HFFc6 (cell line): ENCODE measurements around the gene CYTIP. TPM values are rescaled to one million over a fixed set of nuclear protein-coding genes. Genes with fewer than 3 reads are reported as not detected.

Experiments
- DNase-seq: peaks from one replicate; pipeline ENCODE4 v3.0.0-alpha.2; 2018
- H3K27ac Mint-ChIP-seq: 2 replicates; pipeline ENCODE4 v1.8.0; 2020; ENCODE audit warnings: mild to moderate bottlenecking, mixed read lengths
- H3K27me3 Mint-ChIP-seq: 2 replicates; pipeline ENCODE4 v1.8.0; 2021; ENCODE audit warnings: mild to moderate bottlenecking, moderate library complexity, mixed read lengths; ENCODE audit not compliant: insufficient read depth
- H3K36me3 Mint-ChIP-seq: 2 replicates; pipeline ENCODE4 v1.8.0; 2021; ENCODE audit warnings: low read depth, mixed read lengths
- H3K4me1 Mint-ChIP-seq: 2 replicates; pipeline ENCODE4 v1.8.0; 2020; ENCODE audit warnings: low read depth, mixed read lengths
- H3K4me3 Mint-ChIP-seq: 2 replicates; pipeline ENCODE4 v1.8.0; 2020; ENCODE audit warnings: mild to moderate bottlenecking, moderate library complexity, mixed read lengths
- H3K9me3 Mint-ChIP-seq: 2 replicates; pipeline ENCODE4 v1.8.0; 2020; ENCODE audit warnings: mild to moderate bottlenecking, mixed read lengths
- total RNA-seq, 6 experiments: library from RNA; stranded (reverse); fragmentation: NEBNext Ultra II Directional; extraction: Animal tissue kit (Norgen Biotek cat#: 25700); gene quantifications; 2 replicates in 1 of 6; 3 replicates in 5 of 6; pipeline ENCODE4 v1.2.3, GENCODE V29; 2021
- TF ChIP-seq, protein P1 (sequence below): fragments of 200-600 bp; sonication (generic); IDR thresholded peaks from 2 replicates; pipeline ENCODE4 v1.5.0; 2021; ENCODE audit warnings: antibody characterized with exemption, mild to moderate bottlenecking

The CYTIP gene
- total RNA-seq, 6 experiments from 2014 or later, result not detected

DNA sequence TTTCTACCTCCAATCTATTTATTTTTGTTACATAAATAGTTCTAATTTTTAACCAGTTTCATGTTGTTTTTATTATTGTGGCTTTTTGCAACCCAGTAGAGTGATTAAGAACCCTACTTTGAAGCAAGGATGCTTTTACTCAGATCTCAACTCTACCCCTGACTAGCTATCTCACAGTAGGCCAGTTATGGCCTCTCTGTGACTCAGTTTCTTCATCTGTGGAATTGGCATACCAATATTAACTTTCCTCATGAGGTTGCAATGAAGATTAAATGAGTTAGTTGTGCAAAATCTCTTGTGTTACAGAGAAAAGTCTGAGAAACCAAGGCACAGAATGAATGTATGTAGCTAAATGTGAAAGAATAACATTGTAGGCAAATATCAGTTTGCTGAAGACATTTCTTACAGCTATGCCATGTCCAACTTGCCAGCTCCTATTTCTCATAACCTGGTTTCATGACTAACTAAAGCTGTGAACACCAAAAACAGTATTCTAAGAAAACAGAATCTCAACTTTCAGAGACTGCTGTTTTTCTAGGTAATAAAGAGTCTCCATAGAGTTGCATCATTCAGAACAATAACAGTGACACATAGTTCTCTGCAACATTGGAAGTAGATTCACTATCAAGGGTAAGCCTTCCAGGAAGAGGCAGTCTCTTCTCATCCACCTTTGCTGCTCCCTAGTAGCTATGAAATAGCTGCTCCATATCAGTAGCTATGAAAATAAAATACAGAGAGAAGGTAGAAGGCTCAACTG is 33.2 kb upstream of the CYTIP start:
- Mint-ChIP-seq H3K9me3 (no peaks in the 10 kb centered on the region), H3K4me1 (peaks cover 17% of the 10 kb centered on the region; the same call in 1 of the 2 replicates), H3K4me3 (no peak overlapping the region), H3K27me3 (no peaks in the 10 kb centered on the region), H3K36me3 (no peaks in the 10 kb centered on the region), H3K27ac (no peak overlapping the region)
- DNase-seq, result no peak
- TF ChIP-seq, protein P1, sequence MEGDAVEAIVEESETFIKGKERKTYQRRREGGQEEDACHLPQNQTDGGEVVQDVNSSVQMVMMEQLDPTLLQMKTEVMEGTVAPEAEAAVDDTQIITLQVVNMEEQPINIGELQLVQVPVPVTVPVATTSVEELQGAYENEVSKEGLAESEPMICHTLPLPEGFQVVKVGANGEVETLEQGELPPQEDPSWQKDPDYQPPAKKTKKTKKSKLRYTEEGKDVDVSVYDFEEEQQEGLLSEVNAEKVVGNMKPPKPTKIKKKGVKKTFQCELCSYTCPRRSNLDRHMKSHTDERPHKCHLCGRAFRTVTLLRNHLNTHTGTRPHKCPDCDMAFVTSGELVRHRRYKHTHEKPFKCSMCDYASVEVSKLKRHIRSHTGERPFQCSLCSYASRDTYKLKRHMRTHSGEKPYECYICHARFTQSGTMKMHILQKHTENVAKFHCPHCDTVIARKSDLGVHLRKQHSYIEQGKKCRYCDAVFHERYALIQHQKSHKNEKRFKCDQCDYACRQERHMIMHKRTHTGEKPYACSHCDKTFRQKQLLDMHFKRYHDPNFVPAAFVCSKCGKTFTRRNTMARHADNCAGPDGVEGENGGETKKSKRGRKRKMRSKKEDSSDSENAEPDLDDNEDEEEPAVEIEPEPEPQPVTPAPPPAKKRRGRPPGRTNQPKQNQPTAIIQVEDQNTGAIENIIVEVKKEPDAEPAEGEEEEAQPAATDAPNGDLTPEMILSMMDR, result no peak

- H3K4me1 Mint-ChIP-seq, result peaks cover 17% of the 10 kb centered on the region; the same call in 1 of the 2 replicates
- no peak overlapping the region for H3K27ac Mint-ChIP-seq
- no peak overlapping the region for H3K4me3 Mint-ChIP-seq
- H3K36me3 Mint-ChIP-seq, result no peaks in the 10 kb centered on the region
- no peaks in the 10 kb centered on the region for H3K9me3 Mint-ChIP-seq
- TF ChIP-seq, protein P1, result no peak
- DNase-seq, result no peak
- no peaks in the 10 kb centered on the region for H3K27me3 Mint-ChIP-seq
Measured at GRCh38 chr2:157475722-157476390, 32.0 kb upstream of the CYTIP start.

- Mint-ChIP-seq H3K9me3 (no peaks in the 10 kb centered on the region), H3K36me3 (no peaks in the 10 kb centered on the region), H3K4me1 (peaks cover 40% of the 10 kb centered on the region), H3K27me3 (no peaks in the 10 kb centered on the region), H3K4me3 (no peak overlapping the region), H3K27ac (no peak overlapping the region)
- DNase-seq, result no peak
- TF ChIP-seq, protein P1, result no peak
Measured at GRCh38 chr2:157473581-157473980, 29.7 kb upstream of the CYTIP start.

DNA sequence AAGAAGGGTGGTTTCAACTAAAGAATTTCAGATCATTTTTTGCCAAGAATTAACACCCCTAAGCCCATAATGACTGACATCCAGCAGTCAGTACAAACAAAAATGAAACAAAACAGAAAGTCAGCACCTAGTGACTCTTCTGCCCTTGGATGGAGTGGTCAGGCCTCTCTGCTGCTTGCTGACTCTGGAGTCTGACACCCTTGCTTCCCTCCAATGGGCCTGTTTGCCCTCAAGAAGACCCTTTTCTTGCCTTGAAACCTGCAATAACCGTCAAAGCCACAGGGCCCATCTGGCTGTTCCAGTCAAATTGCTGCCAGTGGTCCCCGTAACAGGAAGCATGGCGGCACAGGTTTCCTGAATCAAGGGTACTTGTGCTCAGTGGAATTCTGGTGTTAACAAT is 27.2 kb upstream of the CYTIP start:
- no peaks in the 10 kb centered on the region for H3K9me3 Mint-ChIP-seq
- peaks cover 37% of the 10 kb centered on the region for H3K4me1 Mint-ChIP-seq
- H3K27me3 Mint-ChIP-seq, result no peaks in the 10 kb centered on the region
- no peak overlapping the region for H3K4me3 Mint-ChIP-seq
- no peak overlapping the region for H3K27ac Mint-ChIP-seq
- no peak for DNase-seq
- no peaks in the 10 kb centered on the region for H3K36me3 Mint-ChIP-seq
- TF ChIP-seq, protein P1, result no peak

- Mint-ChIP-seq H3K36me3 (no peaks in the 10 kb centered on the region; the same call in 1 of the 2 replicates), H3K9me3 (no peaks in the 10 kb centered on the region), H3K27ac (peak overlapping the region; percentile 83), H3K4me1 (peaks cover 43% of the 10 kb centered on the region), H3K27me3 (no peaks in the 10 kb centered on the region), H3K4me3 (no peak overlapping the region; the same call in 1 of the 2 replicates)
- TF ChIP-seq, protein P1, result no peak
- no peak for DNase-seq
Measured at GRCh38 chr2:157470321-157470720, 26.4 kb upstream of the CYTIP start.
